ENCODE results near the gene TXNDC15.

Gene TXNDC15

GRCh38 chr5:134920848-134921575, 46.8 kb downstream of the TXNDC15 start:
- no peak for DNase-seq (ENCODE audit: low read depth)

- DNase-seq (ENCODE audit: low read depth), result no peak
Measured at GRCh38 chr5:134932508-134932907, 58.3 kb downstream of the TXNDC15 start.

- DNase-seq (ENCODE audit: low read depth), result no peak
Measured at GRCh38 chr5:134934202-134934601, 60.0 kb downstream of the TXNDC15 start.

GRCh38 chr5:134935711-134936602, 61.8 kb downstream of the TXNDC15 start:
- no peak for DNase-seq (ENCODE audit: low read depth)

- DNase-seq (ENCODE audit: low read depth), result no peak
Measured at GRCh38 chr5:134937526-134937925, 63.4 kb downstream of the TXNDC15 start.

GRCh38 chr5:134938030-134938429, 63.9 kb downstream of the TXNDC15 start:
- DNase-seq (ENCODE audit: low read depth), result no peak

GRCh38 chr5:134939500-134939899, 65.3 kb downstream of the TXNDC15 start:
- DNase-seq (ENCODE audit: low read depth), result no peak

GRCh38 chr5:134943547-134943946, 69.4 kb downstream of the TXNDC15 start:
- DNase-seq (ENCODE audit: low read depth), result no peak

- no peak for DNase-seq (ENCODE audit: low read depth)
Measured at GRCh38 chr5:134944630-134945029, 70.5 kb downstream of the TXNDC15 start.

GRCh38 chr5:134945041-134945440, 70.9 kb downstream of the TXNDC15 start:
- no peak for DNase-seq (ENCODE audit: low read depth)

GRCh38 chr5:134948911-134949310, 74.7 kb downstream of the TXNDC15 start:
- no peak for DNase-seq (ENCODE audit: low read depth)

- DNase-seq (ENCODE audit: low read depth), result no peak
Measured at GRCh38 chr5:134949316-134949715, 75.1 kb downstream of the TXNDC15 start.
